A673 (cell line): ENCODE data around the gene CST6.

Source experiments
- CTCF ChIP-seq: fragments of 300-800, 200-600 bp; sonication (generic); conservative IDR thresholded peaks from 2 replicates; pipeline ENCODE4 v1.5.1; 2017; ENCODE audit warnings: low read depth, mild to moderate bottlenecking, antibody characterized with exemption, low read length, moderate library complexity, mixed read lengths
- EZH2 ChIP-seq: fragments of 200-600 bp; sonication (generic); IDR thresholded peaks from 2 replicates; pipeline ENCODE4 v1.6.1; 2017; ENCODE audit warnings: borderline replicate concordance, low read depth, mild to moderate bottlenecking, mixed read lengths, antibody characterized with exemption, low read length; ENCODE audit not compliant: poor library complexity, severe bottlenecking

GRCh38 chr11:66037327-66037726, 25.5 kb downstream of the CST6 start:
- TF ChIP-seq EZH2 (no peak), CTCF (no peak)
